OCI-LY3 (cell line): ENCODE results near the gene PPP6R2.

ENCODE experiments used
- H2AFZ ChIP-seq: fragments of 200-600, 300-600 bp; shearing (Covaris generic); 2 replicates; pipeline ENCODE4 v1.6.0; 2014; ENCODE audit warnings: antibody characterized with exemption, low read depth, low read length
- H3K27ac ChIP-seq: fragments of 200-600, 300-600 bp; sonication (generic); 2 replicates; pipeline ENCODE4 v1.5.1; 2014; ENCODE audit warnings: mild to moderate bottlenecking, low read length, moderate library complexity, mixed read lengths
- H3K27me3 ChIP-seq: fragments of 200-600, 300-600 bp; sonication (generic); 2 replicates; pipeline ENCODE4 v1.6.1; 2014; ENCODE audit warnings: low read depth, low read length, mixed read lengths
- H3K36me3 ChIP-seq: fragments of 200-600, 300-600 bp; sonication (generic); replicated peaks from 2 replicates; pipeline ENCODE3; 2014; ENCODE audit warnings: low read depth, low read length, mixed read lengths
- H3K4me1 ChIP-seq: fragments of 300-600, 200-600 bp; sonication (generic); 2 replicates; pipeline ENCODE4 v1.6.1; 2014; ENCODE audit warnings: low read length, mixed read lengths
- H3K4me2 ChIP-seq: fragments of 200-600, 300-600 bp; sonication (generic); 2 replicates; pipeline ENCODE4 v1.6.1; 2014; ENCODE audit warnings: low read length, mixed read lengths
- H3K4me3 ChIP-seq: fragments of 300-600, 200-600 bp; sonication (generic); 2 replicates; pipeline ENCODE4 v1.5.1; 2014; ENCODE audit warnings: antibody characterized with exemption, mild to moderate bottlenecking, low read length, moderate library complexity
- H3K79me2 ChIP-seq: fragments of 300-600, 200-600 bp; shearing (Covaris generic); 2 replicates; pipeline ENCODE4 v1.6.1; 2014; ENCODE audit warnings: mild to moderate bottlenecking, low read length, mixed read lengths
- H3K9ac ChIP-seq: fragments of 300-600, 200-600 bp; shearing (Covaris generic); 2 replicates; pipeline ENCODE4 v1.6.0; 2014; ENCODE audit warnings: mild to moderate bottlenecking, low read length, moderate library complexity
- H3K9me3 ChIP-seq: fragments of 200-600, 300-600 bp; shearing (Covaris generic); 2 replicates; pipeline ENCODE4 v1.6.1; 2014; ENCODE audit warnings: low read length, mixed read lengths; ENCODE audit not compliant: insufficient read depth
- H4K20me1 ChIP-seq: fragments of 200-600, 300-600 bp; sonication (generic); 2 replicates; pipeline ENCODE4 v1.6.1; 2016; ENCODE audit warnings: low read length, mixed read lengths; ENCODE audit not compliant: insufficient read depth
- CTCF ChIP-seq: fragments of 200-600, 300-600 bp; sonication (generic); IDR thresholded peaks from 2 replicates; pipeline ENCODE4 v1.5.1; 2014; ENCODE audit warnings: antibody characterized with exemption, low read length, low read depth
- EZH2phosphoT487 ChIP-seq: fragments of 200-600 bp; shearing (Covaris generic); IDR thresholded peaks from 2 replicates; pipeline ENCODE4 v1.6.1; 2018; ENCODE audit warnings: antibody characterized with exemption, mixed run types, low read depth

The PPP6R2 gene

DNA sequence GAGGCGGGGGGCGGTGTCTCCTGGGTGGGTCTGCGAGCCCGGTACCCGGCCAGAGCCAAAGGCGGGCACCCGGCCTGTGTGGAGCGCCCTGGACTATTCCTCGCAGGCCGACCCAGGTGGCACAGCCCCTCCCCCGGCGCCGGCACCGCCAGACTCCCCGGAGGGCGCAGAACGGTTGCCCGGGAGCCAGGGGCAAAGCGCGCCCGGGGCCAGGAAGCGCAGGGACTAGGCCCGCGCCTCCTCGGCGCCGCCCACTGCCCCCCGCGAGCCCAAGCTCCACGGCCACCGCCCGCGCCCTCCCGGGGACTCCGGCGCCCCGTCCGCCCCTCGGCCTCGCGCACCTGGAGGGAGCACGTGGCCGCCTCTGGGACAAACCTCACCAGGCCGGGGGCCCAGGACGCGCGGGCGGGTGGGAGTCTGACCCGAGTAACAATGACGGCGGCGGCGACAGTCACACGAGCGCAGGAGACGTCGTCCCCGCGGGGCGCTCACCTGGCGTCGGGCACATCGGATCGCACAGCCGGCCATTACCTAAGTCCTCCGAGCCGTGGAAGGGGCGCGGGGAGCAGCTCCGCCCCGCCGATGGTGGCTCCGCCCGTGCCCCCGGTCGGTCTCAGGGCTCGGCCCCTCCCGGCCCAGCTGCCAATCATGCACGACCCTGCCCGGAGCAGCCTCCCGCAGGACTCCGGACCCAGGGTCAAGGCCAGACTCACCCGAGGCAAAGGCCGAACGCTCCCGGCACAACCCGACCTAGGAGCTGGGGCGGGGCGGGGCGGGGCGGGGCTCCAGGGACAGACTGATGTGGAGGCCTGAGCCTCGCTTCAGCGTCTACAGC, 43.1 kb upstream of the PPP6R2 start:
- no peak for TF ChIP-seq CTCF
- no peak for TF ChIP-seq EZH2phosphoT487
- Histone ChIP-seq H3K9ac (no peak overlapping the region), H3K36me3 (no peaks in the 10 kb centered on the region), H4K20me1 (peaks cover 61% of the 10 kb centered on the region), H3K4me3 (no peak overlapping the region), H3K79me2 (peaks cover 83% of the 10 kb centered on the region), H3K9me3 (no peaks in the 10 kb centered on the region), H3K4me1 (peaks cover 33% of the 10 kb centered on the region), H3K27ac (no peak overlapping the region), H3K4me2 (no peak overlapping the region), H2AFZ (no peak overlapping the region), H3K27me3 (no peaks in the 10 kb centered on the region)

DNA sequence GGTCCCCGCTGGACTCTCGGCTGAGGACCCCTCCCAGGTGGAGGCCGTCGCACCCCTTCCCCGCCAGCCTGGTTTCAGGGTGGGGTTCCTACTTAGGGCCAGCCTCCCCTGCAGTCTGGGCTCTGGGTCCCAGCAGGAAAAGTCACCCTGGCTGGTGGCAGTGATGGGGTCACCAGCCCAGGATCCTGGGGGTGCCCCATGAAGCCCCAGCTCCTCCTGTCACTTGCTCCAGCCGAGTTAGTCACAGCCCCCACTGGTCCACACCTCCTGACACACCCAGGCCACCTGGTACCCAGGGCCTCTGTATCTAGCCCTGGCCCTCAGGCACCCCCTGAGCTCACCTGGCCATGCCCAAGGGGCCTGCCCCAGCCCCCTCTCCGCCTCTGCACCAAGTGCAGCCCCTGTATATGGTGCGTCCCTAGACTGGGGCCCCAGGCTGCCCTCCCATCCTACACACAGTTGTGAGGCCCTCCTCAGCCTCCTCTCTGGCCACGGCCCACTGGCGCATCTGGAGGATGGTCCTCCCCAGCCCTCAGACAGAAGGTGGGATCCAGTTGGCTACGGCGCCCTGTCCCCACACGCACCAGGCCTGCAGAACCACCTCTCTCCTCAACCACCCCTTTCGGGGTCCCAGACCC, 42.4 kb upstream of the PPP6R2 start:
- no peaks in the 10 kb centered on the region for H3K9me3 ChIP-seq
- H3K4me1 ChIP-seq: peaks cover 40% of the 10 kb centered on the region
- no peak for TF ChIP-seq CTCF
- no peak for TF ChIP-seq EZH2phosphoT487
- no peaks in the 10 kb centered on the region for H3K27me3 ChIP-seq
- no peaks in the 10 kb centered on the region for H3K36me3 ChIP-seq
- H4K20me1 ChIP-seq: peaks cover 56% of the 10 kb centered on the region
- no peak overlapping the region for H3K4me2 ChIP-seq
- no peak overlapping the region for H2AFZ ChIP-seq
- H3K27ac ChIP-seq: no peak overlapping the region
- no peak overlapping the region for H3K4me3 ChIP-seq
- peaks cover 85% of the 10 kb centered on the region for H3K79me2 ChIP-seq
- no peak overlapping the region for H3K9ac ChIP-seq

DNA sequence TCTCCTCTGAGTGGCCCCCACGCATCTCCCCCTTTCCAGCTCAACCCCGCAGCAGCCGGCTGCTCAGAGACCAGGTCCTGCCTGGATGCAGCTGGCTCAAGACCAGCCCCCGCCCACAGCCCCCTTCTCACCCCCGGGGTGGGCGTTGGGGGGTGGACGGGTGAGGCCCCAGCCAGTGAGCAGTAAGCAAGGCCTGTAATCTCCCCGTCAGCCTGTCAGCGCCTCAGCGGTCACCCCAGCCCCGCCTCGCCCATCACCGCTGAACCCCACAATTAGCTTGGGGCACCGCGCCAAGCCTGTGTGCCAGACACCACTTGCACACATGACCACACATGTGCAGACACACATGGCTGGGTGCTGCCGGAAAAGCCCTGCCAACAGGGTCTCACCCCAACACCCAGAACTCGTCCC, 41.5 kb upstream of the PPP6R2 start:
- peaks cover 54% of the 10 kb centered on the region for H4K20me1 ChIP-seq
- H3K79me2 ChIP-seq: peaks cover 88% of the 10 kb centered on the region

More for the DNA sequence above, 41.5 kb upstream of the PPP6R2 start:
- no peak overlapping the region for H3K27ac ChIP-seq
- H3K27me3 ChIP-seq: no peaks in the 10 kb centered on the region
- peak overlapping the region; percentile 90; the same call in 1 of the 2 replicates for H3K4me2 ChIP-seq
- TF ChIP-seq EZH2phosphoT487 (no peak), CTCF (no peak)
- H3K36me3 ChIP-seq: no peaks in the 10 kb centered on the region
- H3K9ac ChIP-seq: no peak overlapping the region
- no peak overlapping the region for H2AFZ ChIP-seq
- no peak overlapping the region for H3K4me3 ChIP-seq
- H3K4me1 ChIP-seq: peaks cover 40% of the 10 kb centered on the region
- no peaks in the 10 kb centered on the region for H3K9me3 ChIP-seq
